SH-SY5Y (cell line): ENCODE data around the gene RIGI.

Experiments used
- GATA2 ChIP-seq: IDR thresholded peaks from 2 replicates; pipeline ENCODE4 v1.6.1; 2011; ENCODE audit warnings: mild to moderate bottlenecking, low read depth, low read length
- GATA3 ChIP-seq: IDR thresholded peaks from 2 replicates; pipeline ENCODE4 v1.6.1; 2011; ENCODE audit warnings: low read depth, mild to moderate bottlenecking, low read length, moderate library complexity

- no peak for TF ChIP-seq GATA2
- no peak for TF ChIP-seq GATA3
Measured at GRCh38 chr9:32533336-32533735, 7.3 kb upstream of the RIGI start.
